HEK293 (cell line): Measurements from ENCODE around the gene FLACC1.

Experiments used
- CTCF ChIP-seq: fragments of 450-650 bp; formaldehyde crosslinking; IDR thresholded peaks from 2 replicates; pipeline ENCODE4 v1.5.1; 2016; ENCODE audit warnings: missing biosample characterization, missing genetic modification characterization
- HOXD13 ChIP-seq: sonication (generic); formaldehyde crosslinking; IDR thresholded peaks from 2 replicates; pipeline ENCODE4 v1.8.0; 2022; ENCODE audit warnings: missing genetic modification reagents, borderline replicate concordance
- OVOL3 ChIP-seq: fragments of 450-650 bp; formaldehyde crosslinking; IDR thresholded peaks from 2 replicates; pipeline ENCODE4 v1.5.1; 2016; ENCODE audit warnings: missing biosample characterization, missing genetic modification characterization
- ZNF138 ChIP-seq: fragments of 450-650 bp; formaldehyde crosslinking; IDR thresholded peaks from 2 replicates; pipeline ENCODE4 v1.5.1; 2016; ENCODE audit warnings: missing biosample characterization, missing genetic modification characterization, borderline replicate concordance
- ZNF280D ChIP-seq: fragments of 450-650 bp; formaldehyde crosslinking; IDR thresholded peaks from 2 replicates; pipeline ENCODE4 v1.5.1; 2016; ENCODE audit warnings: missing biosample characterization, missing genetic modification characterization
- TF ChIP-seq, protein P1 (sequence below): sonication (generic); formaldehyde crosslinking; IDR thresholded peaks from 2 replicates; pipeline ENCODE4 v1.8.1; 2022; ENCODE audit warnings: mild to moderate bottlenecking, moderate library complexity, missing genetic modification reagents
- TF ChIP-seq, protein P2 (sequence below): fragments of 450-650 bp; formaldehyde crosslinking; IDR thresholded peaks from 2 replicates; pipeline ENCODE4 v1.5.1; 2016; ENCODE audit warnings: missing biosample characterization, missing genetic modification characterization, low read depth

DNA sequence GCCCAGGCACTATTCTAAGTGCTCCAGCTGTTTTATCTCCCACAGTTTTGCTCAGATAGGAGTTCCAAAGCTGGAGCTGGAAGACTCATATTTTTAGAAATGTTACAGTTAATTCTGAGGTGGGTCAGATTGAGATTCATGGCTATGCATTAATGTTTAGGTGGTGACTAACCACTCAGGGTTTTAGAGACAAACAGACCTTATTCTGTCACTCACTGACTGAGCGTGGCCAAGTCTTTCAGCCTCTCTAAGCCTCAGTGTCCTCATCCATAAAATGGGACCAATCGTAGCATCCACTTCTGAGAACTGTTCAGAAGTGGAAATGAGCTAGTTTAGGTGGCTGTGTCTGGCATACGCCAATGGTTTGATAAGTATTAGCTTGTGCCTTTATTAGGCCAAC, 101.1 kb downstream of the FLACC1 start:
- TF ChIP-seq ZNF280D (tag by site-specific recombination) = no peak
- TF ChIP-seq, protein P1, sequence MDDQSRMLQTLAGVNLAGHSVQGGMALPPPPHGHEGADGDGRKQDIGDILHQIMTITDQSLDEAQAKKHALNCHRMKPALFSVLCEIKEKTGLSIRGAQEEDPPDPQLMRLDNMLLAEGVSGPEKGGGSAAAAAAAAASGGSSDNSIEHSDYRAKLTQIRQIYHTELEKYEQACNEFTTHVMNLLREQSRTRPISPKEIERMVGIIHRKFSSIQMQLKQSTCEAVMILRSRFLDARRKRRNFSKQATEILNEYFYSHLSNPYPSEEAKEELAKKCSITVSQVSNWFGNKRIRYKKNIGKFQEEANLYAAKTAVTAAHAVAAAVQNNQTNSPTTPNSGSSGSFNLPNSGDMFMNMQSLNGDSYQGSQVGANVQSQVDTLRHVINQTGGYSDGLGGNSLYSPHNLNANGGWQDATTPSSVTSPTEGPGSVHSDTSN (CRISPR knock-in tag) = no peak
- TF ChIP-seq CTCF = no peak
- no peak for TF ChIP-seq OVOL3
- TF ChIP-seq HOXD13 (CRISPR knock-in tag) = no peak
- TF ChIP-seq ZNF138 (tag by site-specific recombination) = no peak
- TF ChIP-seq, protein P2, sequence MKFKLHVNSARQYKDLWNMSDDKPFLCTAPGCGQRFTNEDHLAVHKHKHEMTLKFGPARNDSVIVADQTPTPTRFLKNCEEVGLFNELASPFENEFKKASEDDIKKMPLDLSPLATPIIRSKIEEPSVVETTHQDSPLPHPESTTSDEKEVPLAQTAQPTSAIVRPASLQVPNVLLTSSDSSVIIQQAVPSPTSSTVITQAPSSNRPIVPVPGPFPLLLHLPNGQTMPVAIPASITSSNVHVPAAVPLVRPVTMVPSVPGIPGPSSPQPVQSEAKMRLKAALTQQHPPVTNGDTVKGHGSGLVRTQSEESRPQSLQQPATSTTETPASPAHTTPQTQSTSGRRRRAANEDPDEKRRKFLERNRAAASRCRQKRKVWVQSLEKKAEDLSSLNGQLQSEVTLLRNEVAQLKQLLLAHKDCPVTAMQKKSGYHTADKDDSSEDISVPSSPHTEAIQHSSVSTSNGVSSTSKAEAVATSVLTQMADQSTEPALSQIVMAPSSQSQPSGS (tag by site-specific recombination) = no peak
